Activated T-cell treated with anti-CD3 and anti-CD28 coated beads for 1 hour (primary cell): ENCODE measurements around the gene MYL3.
"Not testable (repeated sequence)": the region's sequence is repeated elsewhere in the genome, so short reads cannot be mapped to it uniquely, and the experiment has no call there.

Experiments
- DNase-seq: peaks from one replicate; pipeline ENCODE4 v3.0.0-alpha.2; 2020; ENCODE audit warnings: low read depth

The MYL3 gene

DNA sequence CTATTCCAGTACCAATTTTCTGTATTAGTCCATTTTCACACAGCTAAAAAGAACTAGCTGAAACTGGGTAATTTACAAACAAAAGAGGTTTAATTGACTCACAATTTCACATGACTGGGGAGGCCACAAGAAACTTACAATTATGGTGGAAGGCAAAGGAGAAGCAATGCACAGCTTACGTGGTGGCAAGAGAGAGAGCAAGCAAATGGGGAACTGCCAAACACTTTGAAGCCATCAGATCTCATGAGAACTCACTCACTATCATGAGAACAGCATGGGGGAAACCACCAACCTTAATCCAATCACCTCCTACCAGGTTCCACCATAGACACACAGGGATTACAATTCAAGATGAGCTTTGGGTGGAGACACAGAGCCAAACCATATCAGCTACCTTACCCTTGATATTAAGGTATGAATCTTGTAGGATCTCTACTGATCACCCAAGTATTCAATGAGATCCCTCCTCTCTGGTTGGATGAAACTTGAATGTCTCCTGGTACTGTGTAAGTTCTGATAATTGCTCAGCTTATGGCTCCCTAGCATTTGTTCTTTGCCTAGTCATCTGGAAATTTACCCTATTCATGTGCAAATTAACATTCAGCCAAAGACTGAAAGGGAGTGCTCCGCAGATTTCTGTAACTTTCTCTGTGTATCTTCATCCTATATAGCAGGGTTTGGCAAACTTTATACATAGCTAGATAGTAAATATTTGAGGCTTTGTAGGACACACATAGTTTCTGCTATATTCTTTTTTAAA lies 38.9 kb downstream of the MYL3 start:
- no peak for DNase-seq

DNA sequence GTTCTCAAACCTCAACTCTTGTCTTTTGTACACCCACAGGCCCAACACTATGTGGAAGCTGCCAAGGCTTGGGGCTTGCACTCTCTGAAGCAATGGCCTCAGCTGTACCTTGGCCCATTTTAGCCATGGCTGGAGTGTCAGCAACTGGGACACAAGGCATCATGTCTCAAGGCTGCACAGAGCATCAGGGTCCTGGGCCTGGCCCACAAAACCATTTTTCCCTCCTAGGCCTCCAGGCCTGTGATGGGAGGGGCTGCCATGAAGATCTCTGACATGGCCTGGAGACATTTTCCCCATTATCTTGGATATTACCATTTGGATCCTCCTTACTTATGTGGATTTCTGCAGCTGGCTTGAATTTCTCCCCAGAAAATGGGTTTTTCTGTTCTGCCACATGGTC lies 39.9 kb downstream of the MYL3 start:
- not testable (repeated sequence) for DNase-seq

DNA sequence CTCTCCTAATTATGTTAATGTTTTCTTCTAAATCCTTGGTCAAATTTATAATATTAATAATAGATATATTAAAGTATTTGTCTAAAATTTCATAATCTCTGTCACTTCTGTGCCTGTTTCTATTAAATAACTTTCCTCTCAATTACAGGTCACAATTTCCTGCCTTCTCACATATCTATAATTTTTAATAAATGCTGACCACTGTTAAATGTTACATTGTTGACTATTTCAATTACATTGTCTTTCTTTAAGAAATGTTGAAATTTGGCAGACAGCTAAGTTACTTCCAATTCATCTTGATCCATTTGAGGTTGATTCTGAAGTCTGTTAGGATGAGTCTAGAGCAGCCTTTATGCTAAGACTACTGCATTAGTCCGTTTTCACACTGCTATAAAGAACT lies 41.7 kb downstream of the MYL3 start:
- DNase-seq, result no peak

DNA sequence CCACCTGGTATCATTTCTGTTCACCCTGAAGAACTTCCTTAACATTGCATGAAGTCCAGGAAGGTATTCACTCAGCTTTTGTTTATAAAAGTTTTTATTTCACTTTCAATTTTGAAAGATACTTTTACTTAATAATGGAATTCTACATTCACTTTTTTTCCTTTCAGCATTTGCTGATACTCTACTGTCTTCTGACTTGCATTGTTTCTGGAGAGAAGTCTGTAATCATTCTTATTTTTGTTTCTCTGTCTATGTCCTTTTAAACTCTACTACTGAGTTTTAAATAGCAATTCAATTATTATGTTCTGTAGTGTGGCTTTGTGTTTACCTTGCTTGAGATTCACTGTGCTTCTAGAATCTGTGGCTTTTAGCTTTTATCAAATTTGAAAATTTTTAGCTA lies 42.4 kb downstream of the MYL3 start:
- no peak for DNase-seq

DNA sequence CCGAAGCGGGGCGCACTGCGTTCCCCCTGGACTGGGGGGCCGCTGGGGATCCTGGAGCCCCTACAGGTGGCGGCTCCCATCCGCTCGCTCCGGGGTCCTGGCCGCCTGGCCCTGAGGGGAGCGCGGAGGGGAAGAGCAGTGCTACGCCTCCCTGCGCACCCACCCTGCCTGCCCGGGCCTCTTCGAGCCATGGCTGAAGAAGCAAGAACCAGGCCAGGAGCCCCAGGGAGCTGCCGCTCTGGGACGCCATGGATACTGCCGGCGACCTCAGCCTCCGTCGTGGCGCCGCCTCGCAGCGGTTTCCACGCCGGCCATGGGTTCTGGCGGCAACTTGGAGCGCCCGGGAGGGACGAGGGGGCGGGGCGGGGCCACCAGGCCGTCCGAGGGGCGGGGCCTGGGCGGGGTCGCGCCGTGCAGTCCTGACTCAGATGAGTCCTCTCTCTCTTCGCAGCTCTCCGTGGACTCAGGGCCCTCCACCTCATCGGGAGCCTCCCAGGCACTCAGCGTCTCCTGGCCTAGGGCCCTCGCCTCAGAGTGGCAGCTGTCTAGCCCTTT lies 50.9 kb downstream of the MYL3 start:
- DNase-seq, result peak; percentile 67

DNA sequence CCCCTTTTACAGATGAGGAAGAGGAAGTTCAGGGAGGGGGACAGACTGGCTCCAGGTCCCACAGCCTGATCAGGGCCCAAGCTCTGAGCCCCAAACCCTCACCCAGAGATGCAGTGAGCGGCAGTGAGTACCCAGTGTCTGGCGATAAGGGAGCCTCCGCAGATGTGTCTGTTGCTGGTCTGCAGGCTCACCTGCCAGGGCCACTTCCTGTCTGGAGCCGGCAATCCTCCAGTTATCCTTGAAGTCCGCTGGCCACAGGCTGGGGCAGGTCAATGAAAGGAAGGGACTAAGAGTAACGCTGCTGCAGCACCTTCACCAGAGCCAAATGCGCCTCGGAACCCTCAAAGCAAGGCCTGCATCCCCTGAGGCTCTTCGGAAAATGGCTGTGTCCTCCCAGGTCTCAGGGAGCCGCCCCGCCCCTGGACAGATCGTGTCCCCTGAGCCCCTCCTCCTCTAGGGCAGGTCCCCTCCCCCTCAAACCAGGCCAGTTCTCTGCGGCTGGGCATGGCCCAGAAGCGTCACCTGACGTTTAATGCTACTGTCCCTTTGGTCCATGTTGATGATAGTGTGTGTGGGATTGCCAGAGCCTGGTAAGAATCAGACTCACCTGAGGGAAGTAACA lies 51.5 kb downstream of the MYL3 start:
- no peak for DNase-seq

DNA sequence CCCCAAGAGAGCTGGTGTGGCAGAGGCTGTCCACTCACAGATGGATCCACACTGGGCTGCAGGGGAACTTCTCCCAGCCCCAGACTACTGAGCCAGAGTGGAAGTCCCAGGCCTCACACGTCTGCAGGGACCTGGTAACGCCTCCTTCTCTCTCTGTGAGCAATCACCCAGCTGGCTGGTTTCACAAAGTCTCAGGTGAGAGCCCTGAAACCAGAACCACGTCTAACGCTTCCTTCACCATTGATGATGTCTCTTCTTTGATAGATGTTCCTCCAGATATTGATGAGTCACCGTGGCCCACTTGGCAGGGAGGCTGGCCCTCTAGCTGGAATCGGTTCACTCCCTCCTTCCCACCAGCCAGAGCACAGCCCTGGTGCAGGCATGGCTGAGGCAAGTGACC lies 54.5 kb downstream of the MYL3 start:
- not testable (repeated sequence) for DNase-seq
